Loucy (cell line): Measurements from ENCODE around the gene MAD1L1.

ENCODE experiments used
- H2AFZ ChIP-seq: fragments of 200-600 bp; sonication (generic); 2 replicates; pipeline ENCODE4 v1.6.0; 2016; ENCODE audit warnings: antibody characterized with exemption, mild to moderate bottlenecking, low read length, moderate library complexity
- H3F3A ChIP-seq: fragments of 200-600 bp; 2 replicates; pipeline ENCODE4 v1.6.0; 2016; ENCODE audit warnings: antibody characterized with exemption, low read depth, mild to moderate bottlenecking
- H3K27me3 ChIP-seq: fragments of 200-600 bp; sonication (generic); 2 replicates; pipeline ENCODE4 v1.6.1; 2014; ENCODE audit warnings: low read length, mild to moderate bottlenecking; ENCODE audit not compliant: insufficient read depth, poor library complexity, severe bottlenecking
- H3K36me3 ChIP-seq: fragments of 200-600 bp; sonication (generic); 2 replicates; pipeline ENCODE4 v1.6.1; 2016; ENCODE audit warnings: low read length; ENCODE audit not compliant: insufficient read depth
- H3K4me1 ChIP-seq: fragments of 200-600 bp; sonication (generic); 2 replicates; pipeline ENCODE4 v1.5.1; 2014; ENCODE audit warnings: low read length, mild to moderate bottlenecking; ENCODE audit not compliant: insufficient read depth, poor library complexity, severe bottlenecking
- H3K4me2 ChIP-seq: fragments of 200-600 bp; sonication (generic); 2 replicates; pipeline ENCODE4 v1.6.0; 2014; ENCODE audit warnings: antibody characterized with exemption, low read length, low read depth, mild to moderate bottlenecking; ENCODE audit not compliant: poor library complexity, severe bottlenecking
- H3K4me3 ChIP-seq: fragments of 200-600 bp; sonication (generic); 2 replicates; pipeline ENCODE4 v1.5.1; 2014; ENCODE audit warnings: low read length, mild to moderate bottlenecking, mixed read lengths; ENCODE audit not compliant: poor library complexity, severe bottlenecking
- H3K79me2 ChIP-seq: fragments of 200-600 bp; sonication (generic); 2 replicates; pipeline ENCODE4 v1.6.1; 2014; ENCODE audit warnings: low read length; ENCODE audit not compliant: insufficient read depth
- H3K9ac ChIP-seq: fragments of 200-600 bp; sonication (generic); 2 replicates; pipeline ENCODE4 v1.6.0; 2014; ENCODE audit warnings: mild to moderate bottlenecking, low read depth, low read length, moderate library complexity; ENCODE audit not compliant: poor library complexity, severe bottlenecking
- H3K9me2 ChIP-seq: fragments of 200-600 bp; sonication (generic); replicated peaks from 2 replicates; pipeline ENCODE4 v1.6.1; 2016; ENCODE audit warnings: low read depth, low read length, mixed read lengths
- H3K9me3 ChIP-seq: fragments of 200-600 bp; sonication (generic); 2 replicates; pipeline ENCODE4 v1.6.1; 2014; ENCODE audit warnings: mild to moderate bottlenecking, antibody characterized with exemption, low read length, low read depth; ENCODE audit not compliant: insufficient read depth
- H4K20me1 ChIP-seq: fragments of 200-600 bp; sonication (generic); 2 replicates; pipeline ENCODE4 v1.6.0; 2014; ENCODE audit warnings: antibody characterized with exemption, low read length, mild to moderate bottlenecking; ENCODE audit not compliant: insufficient read depth, poor library complexity, severe bottlenecking
- CTCF ChIP-seq: fragments of 200-600 bp; sonication (generic); conservative IDR thresholded peaks from 2 replicates; pipeline ENCODE4 v1.5.1; 2014; ENCODE audit warnings: mild to moderate bottlenecking, antibody characterized with exemption, low read length
- EZH2phosphoT487 ChIP-seq: fragments of 200-600 bp; IDR thresholded peaks from 2 replicates; pipeline ENCODE4 v1.6.1; 2018; ENCODE audit warnings: antibody characterized with exemption, mild to moderate bottlenecking, moderate library complexity, borderline replicate concordance

MAD1L1 gene

GRCh38 chr7:2003931-2004812, 228.6 kb downstream of the MAD1L1 start:
- H3K9me3 ChIP-seq = no peaks in the 10 kb centered on the region
- no peaks in the 10 kb centered on the region for H3F3A ChIP-seq
- H3K4me1 ChIP-seq = no peaks in the 10 kb centered on the region
- peaks cover 16% of the 10 kb centered on the region; the same call in 1 of the 2 replicates for H3K36me3 ChIP-seq
- TF ChIP-seq EZH2phosphoT487 (no peak), CTCF (no peak)
- no peak overlapping the region for H3K9ac ChIP-seq
- H4K20me1 ChIP-seq = no peaks in the 10 kb centered on the region
- no peak overlapping the region for H2AFZ ChIP-seq
- no peaks in the 10 kb centered on the region for H3K27me3 ChIP-seq
- H3K4me3 ChIP-seq = no peak overlapping the region
- H3K9me2 ChIP-seq = no peaks in the 10 kb centered on the region
- no peak overlapping the region for H3K4me2 ChIP-seq
- no peaks in the 10 kb centered on the region; the same call in 1 of the 2 replicates for H3K79me2 ChIP-seq

- Histone ChIP-seq H3K27me3 (no peaks in the 10 kb centered on the region), H3K79me2 (no peaks in the 10 kb centered on the region; the same call in 1 of the 2 replicates), H3K4me1 (no peaks in the 10 kb centered on the region), H3K9ac (no peak overlapping the region), H3K4me3 (no peak overlapping the region), H4K20me1 (no peaks in the 10 kb centered on the region), H3F3A (no peaks in the 10 kb centered on the region), H3K9me3 (no peaks in the 10 kb centered on the region), H3K36me3 (peaks cover 16% of the 10 kb centered on the region; the same call in 1 of the 2 replicates), H3K9me2 (no peaks in the 10 kb centered on the region), H3K4me2 (no peak overlapping the region), H2AFZ (no peak overlapping the region)
- TF ChIP-seq EZH2phosphoT487 (no peak), CTCF (no peak)
Measured at GRCh38 chr7:2003451-2003930, 229.3 kb downstream of the MAD1L1 start.

DNA sequence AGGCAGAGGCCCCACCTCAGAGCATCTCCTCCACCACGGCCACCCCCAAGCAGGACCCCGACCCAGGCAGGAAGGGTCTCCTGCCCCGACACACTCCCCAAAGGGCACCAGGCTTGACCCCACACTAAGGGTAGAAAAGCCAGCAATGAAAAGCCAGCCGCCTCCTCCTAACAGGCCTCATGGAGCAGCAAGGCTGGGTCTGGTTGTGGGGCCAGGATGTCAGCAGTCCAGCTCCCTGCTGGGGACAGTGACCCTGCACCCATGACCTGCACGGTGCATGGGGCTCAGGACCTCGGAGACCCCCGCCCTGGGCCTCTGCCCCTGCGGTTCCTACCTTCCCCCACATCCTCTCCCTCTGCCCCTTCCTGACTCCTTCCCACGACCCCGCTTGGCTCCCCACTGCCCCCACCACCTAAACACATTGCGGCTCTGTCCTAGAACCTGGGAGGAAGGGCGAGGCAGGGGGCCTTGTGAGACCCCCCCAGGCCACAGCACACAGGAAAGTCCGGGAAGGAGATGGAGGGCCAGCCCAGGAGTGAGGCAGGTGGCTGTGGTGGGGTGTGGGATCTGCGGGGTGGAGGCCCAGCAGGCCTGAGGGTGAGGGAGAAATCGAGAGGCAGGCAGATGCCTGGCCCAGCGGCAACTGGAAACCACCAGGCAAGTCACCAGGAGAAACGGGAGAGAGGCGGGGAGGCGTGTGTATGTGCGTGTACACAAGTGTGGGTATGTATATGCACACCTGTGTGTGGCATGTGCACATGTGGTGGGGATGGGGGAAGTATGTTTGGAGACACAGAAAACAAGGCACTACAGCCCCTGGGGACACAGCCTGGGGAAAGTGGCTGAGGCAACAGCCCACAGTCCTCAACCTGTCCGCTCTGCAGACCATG, 229.9 kb downstream of the MAD1L1 start:
- Histone ChIP-seq H3K36me3 (peaks cover 12% of the 10 kb centered on the region; the same call in 1 of the 2 replicates), H3K9me2 (no peaks in the 10 kb centered on the region), H3K9ac (no peak overlapping the region), H3K4me2 (no peak overlapping the region), H3K4me1 (no peaks in the 10 kb centered on the region), H3F3A (no peaks in the 10 kb centered on the region), H2AFZ (no peak overlapping the region), H3K4me3 (no peak overlapping the region), H3K9me3 (no peaks in the 10 kb centered on the region), H4K20me1 (no peaks in the 10 kb centered on the region), H3K79me2 (no peaks in the 10 kb centered on the region; the same call in 1 of the 2 replicates), H3K27me3 (no peaks in the 10 kb centered on the region)
- TF ChIP-seq CTCF = no peak
- no peak for TF ChIP-seq EZH2phosphoT487
